HG03159 (cell line): ENCODE measurements around the gene CHN2.

Source experiments
- ATAC-seq: cut with Tn5 transposase; IDR thresholded peaks from one replicate; pipeline ENCODE4 v1.9.1; 2021; ENCODE audit warnings: mild to moderate bottlenecking, moderate library complexity; ENCODE audit not compliant: unreplicated experiment

Gene CHN2

GRCh38 chr7:29281782-29282541, 87.4 kb downstream of the CHN2 start:
- no peak for ATAC-seq

- peak; percentile 43 for ATAC-seq
These were observed 88.3 kb downstream of the CHN2 start for GRCh38 chr7:29282819-29283414.

- no peak for ATAC-seq
These were observed 90.3 kb downstream of the CHN2 start for GRCh38 chr7:29284696-29285443.

- peak; percentile 65 for ATAC-seq
These were observed 90.8 kb downstream of the CHN2 start for GRCh38 chr7:29285444-29285793.

GRCh38 chr7:29285861-29286260, 91.3 kb downstream of the CHN2 start:
- ATAC-seq: no peak

- ATAC-seq: no peak
These were observed 92.8 kb downstream of the CHN2 start for GRCh38 chr7:29287366-29287765.

GRCh38 chr7:29288181-29289091, 93.9 kb downstream of the CHN2 start:
- no peak for ATAC-seq

GRCh38 chr7:29289156-29290021, 94.8 kb downstream of the CHN2 start:
- peak; percentile 71 for ATAC-seq

- no peak for ATAC-seq
These were observed 96.3 kb downstream of the CHN2 start for GRCh38 chr7:29290829-29291228.

- ATAC-seq: no peak
These were observed 97.4 kb downstream of the CHN2 start for GRCh38 chr7:29291723-29292618.

- no peak for ATAC-seq
These were observed 98.5 kb downstream of the CHN2 start for GRCh38 chr7:29292886-29293658.

GRCh38 chr7:29296421-29296820, 101.8 kb downstream of the CHN2 start:
- ATAC-seq: no peak

GRCh38 chr7:29297194-29297890, 102.8 kb downstream of the CHN2 start:
- no peak for ATAC-seq

- no peak for ATAC-seq
These were observed 104.5 kb downstream of the CHN2 start for GRCh38 chr7:29299086-29299485.

- no peak for ATAC-seq
These were observed 105.5 kb downstream of the CHN2 start for GRCh38 chr7:29300026-29300480.

- ATAC-seq: no peak
These were observed 106.1 kb downstream of the CHN2 start for GRCh38 chr7:29300649-29301048.

- ATAC-seq: no peak
These were observed 108.3 kb downstream of the CHN2 start for GRCh38 chr7:29302666-29303395.
